Activated naive CD4-positive, alpha-beta T cell treated with anti-CD3 and anti-CD28 coated beads, Interleukin-2, amount 50 U/mL, for 24 hours (primary cell): ENCODE data around the gene DLL3.

Experiments used
- H3K27ac Mint-ChIP-seq: one replicate; pipeline ENCODE4 v1.8.0; 2021; ENCODE audit warnings: mild to moderate bottlenecking, mixed read lengths
- H3K27me3 Mint-ChIP-seq: one replicate; pipeline ENCODE4 v1.8.0; 2021; ENCODE audit warnings: mixed read lengths
- H3K36me3 Mint-ChIP-seq: one replicate; pipeline ENCODE4 v1.8.0; 2021; ENCODE audit warnings: mixed read lengths
- H3K4me1 Mint-ChIP-seq: one replicate; pipeline ENCODE4 v1.8.0; 2021; ENCODE audit warnings: mixed read lengths
- H3K4me3 Mint-ChIP-seq: one replicate; pipeline ENCODE4 v1.8.0; 2021; ENCODE audit warnings: mild to moderate bottlenecking, mixed read lengths
- H3K9me3 Mint-ChIP-seq: one replicate; pipeline ENCODE4 v1.8.0; 2021; ENCODE audit warnings: mixed read lengths

The DLL3 gene

GRCh38 chr19:39524495-39524894, 25.7 kb downstream of the DLL3 start:
- Mint-ChIP-seq H3K27me3 (no peaks in the 10 kb centered on the region), H3K9me3 (no peaks in the 10 kb centered on the region), H3K4me3 (no peak overlapping the region), H3K27ac (no peak overlapping the region), H3K36me3 (peaks cover 4% of the 10 kb centered on the region), H3K4me1 (peaks cover 6% of the 10 kb centered on the region)

GRCh38 chr19:39525205-39525604, 26.5 kb downstream of the DLL3 start:
- no peak overlapping the region for H3K27ac Mint-ChIP-seq
- H3K4me1 Mint-ChIP-seq = peaks cover 6% of the 10 kb centered on the region
- H3K36me3 Mint-ChIP-seq = peaks cover 4% of the 10 kb centered on the region
- H3K9me3 Mint-ChIP-seq = no peaks in the 10 kb centered on the region
- no peaks in the 10 kb centered on the region for H3K27me3 Mint-ChIP-seq
- H3K4me3 Mint-ChIP-seq = no peak overlapping the region

GRCh38 chr19:39531834-39532232, 33.1 kb downstream of the DLL3 start:
- Mint-ChIP-seq H3K27ac (no peak overlapping the region), H3K36me3 (peaks cover 4% of the 10 kb centered on the region), H3K27me3 (no peaks in the 10 kb centered on the region), H3K4me1 (peaks cover 24% of the 10 kb centered on the region), H3K4me3 (peak overlapping the region; percentile 91), H3K9me3 (no peaks in the 10 kb centered on the region)

- H3K27me3 Mint-ChIP-seq = no peaks in the 10 kb centered on the region
- H3K4me1 Mint-ChIP-seq = peaks cover 27% of the 10 kb centered on the region
- no peaks in the 10 kb centered on the region for H3K9me3 Mint-ChIP-seq
- H3K27ac Mint-ChIP-seq = peak within 1 kb of the TSS; percentile 59
- H3K4me3 Mint-ChIP-seq = peak within 1 kb of the TSS; percentile 91
- H3K36me3 Mint-ChIP-seq = peaks cover 4% of the 10 kb centered on the region
These were observed 33.7 kb downstream of the DLL3 start, which contains the start of gene EID2B for GRCh38 chr19:39532233-39533002. Gene EID2B, minus strand, starts transcription at chr19:39532852. Its CDS starts 50 bp downstream, at chr19:39532802.

- peak overlapping the region; percentile 59 for H3K27ac Mint-ChIP-seq
These were observed 34.3 kb downstream of the DLL3 start for GRCh38 chr19:39533003-39533512.

GRCh38 chr19:39533791-39534190, 35.0 kb downstream of the DLL3 start:
- H3K4me1 Mint-ChIP-seq = peaks cover 34% of the 10 kb centered on the region
- H3K4me3 Mint-ChIP-seq = no peak overlapping the region
- no peaks in the 10 kb centered on the region for H3K9me3 Mint-ChIP-seq
- no peak overlapping the region for H3K27ac Mint-ChIP-seq
- H3K27me3 Mint-ChIP-seq = no peaks in the 10 kb centered on the region
- no peaks in the 10 kb centered on the region for H3K36me3 Mint-ChIP-seq

More at GRCh38 chr19:39533003-39533512, 34.3 kb downstream of the DLL3 start:
- Mint-ChIP-seq H3K27me3 (no peaks in the 10 kb centered on the region), H3K4me1 (peaks cover 33% of the 10 kb centered on the region), H3K4me3 (peak overlapping the region; percentile 91), H3K36me3 (peaks cover 4% of the 10 kb centered on the region), H3K9me3 (no peaks in the 10 kb centered on the region)

- peaks cover 63% of the 10 kb centered on the region for H3K4me1 Mint-ChIP-seq
- no peaks in the 10 kb centered on the region for H3K27me3 Mint-ChIP-seq
- H3K9me3 Mint-ChIP-seq = no peaks in the 10 kb centered on the region
- no peaks in the 10 kb centered on the region for H3K36me3 Mint-ChIP-seq
- H3K27ac Mint-ChIP-seq = peak overlapping the region; percentile 60
- peak overlapping the region; percentile 94 for H3K4me3 Mint-ChIP-seq
These were observed 40.4 kb downstream of the DLL3 start for GRCh38 chr19:39539165-39539517.

GRCh38 chr19:39539518-39540332, 41.0 kb downstream of the DLL3 start, which contains the start of gene EID2:
Gene EID2, minus strand, starts transcription at chr19:39540161. Its CDS starts 82 bp downstream, at chr19:39540079.
- no peaks in the 10 kb centered on the region for H3K36me3 Mint-ChIP-seq
- H3K27me3 Mint-ChIP-seq = no peaks in the 10 kb centered on the region
- H3K4me1 Mint-ChIP-seq = peaks cover 69% of the 10 kb centered on the region
- peak within 1 kb of the TSS; percentile 94 for H3K4me3 Mint-ChIP-seq
- no peaks in the 10 kb centered on the region for H3K9me3 Mint-ChIP-seq
- H3K27ac Mint-ChIP-seq = peak within 1 kb of the TSS; percentile 96

GRCh38 chr19:39540333-39540673, 41.6 kb downstream of the DLL3 start:
- Mint-ChIP-seq H3K27ac (peak overlapping the region; percentile 96), H3K4me1 (peaks cover 73% of the 10 kb centered on the region), H3K4me3 (peak overlapping the region; percentile 93), H3K27me3 (no peaks in the 10 kb centered on the region), H3K9me3 (no peaks in the 10 kb centered on the region), H3K36me3 (no peaks in the 10 kb centered on the region)

- Mint-ChIP-seq H3K36me3 (no peaks in the 10 kb centered on the region), H3K4me1 (peaks cover 83% of the 10 kb centered on the region)
These were observed 43.5 kb downstream of the DLL3 start for GRCh38 chr19:39542206-39542605.

GRCh38 chr19:39543477-39543857, 44.7 kb downstream of the DLL3 start:
- Mint-ChIP-seq H3K27me3 (no peaks in the 10 kb centered on the region), H3K4me1 (peaks cover 73% of the 10 kb centered on the region), H3K27ac (no peak overlapping the region), H3K36me3 (no peaks in the 10 kb centered on the region), H3K4me3 (no peak overlapping the region), H3K9me3 (no peaks in the 10 kb centered on the region)

More at GRCh38 chr19:39542206-39542605, 43.5 kb downstream of the DLL3 start:
- peak overlapping the region; percentile 56 for H3K27ac Mint-ChIP-seq
- no peaks in the 10 kb centered on the region for H3K9me3 Mint-ChIP-seq
- no peak overlapping the region for H3K4me3 Mint-ChIP-seq
- no peaks in the 10 kb centered on the region for H3K27me3 Mint-ChIP-seq

- Mint-ChIP-seq H3K4me3 (peak overlapping the region; percentile 48), H3K9me3 (no peaks in the 10 kb centered on the region), H3K4me1 (peaks cover 65% of the 10 kb centered on the region), H3K27ac (peak overlapping the region; percentile 78), H3K36me3 (no peaks in the 10 kb centered on the region), H3K27me3 (no peaks in the 10 kb centered on the region)
These were observed 45.6 kb downstream of the DLL3 start for GRCh38 chr19:39544226-39544903.

GRCh38 chr19:39544911-39545310, 46.2 kb downstream of the DLL3 start:
- Mint-ChIP-seq H3K27ac (peak overlapping the region; percentile 76), H3K9me3 (no peaks in the 10 kb centered on the region), H3K4me3 (peak overlapping the region; percentile 48), H3K4me1 (peaks cover 65% of the 10 kb centered on the region), H3K27me3 (no peaks in the 10 kb centered on the region), H3K36me3 (no peaks in the 10 kb centered on the region)

GRCh38 chr19:39546599-39546998, 47.9 kb downstream of the DLL3 start:
- Mint-ChIP-seq H3K9me3 (no peaks in the 10 kb centered on the region), H3K36me3 (no peaks in the 10 kb centered on the region), H3K27me3 (no peaks in the 10 kb centered on the region), H3K4me1 (peaks cover 51% of the 10 kb centered on the region), H3K4me3 (no peak overlapping the region), H3K27ac (no peak overlapping the region)

GRCh38 chr19:39550197-39550596, 51.5 kb downstream of the DLL3 start:
- no peak overlapping the region for H3K4me3 Mint-ChIP-seq
- no peaks in the 10 kb centered on the region for H3K27me3 Mint-ChIP-seq
- H3K4me1 Mint-ChIP-seq = peaks cover 35% of the 10 kb centered on the region
- H3K9me3 Mint-ChIP-seq = no peaks in the 10 kb centered on the region
- H3K27ac Mint-ChIP-seq = peak overlapping the region; percentile 91
- no peaks in the 10 kb centered on the region for H3K36me3 Mint-ChIP-seq
